Thoracic aorta (tissue), 2 donors: ENCODE data around the gene DNAH3. TPM values are rescaled to one million over a fixed set of nuclear protein-coding genes. Genes with fewer than 3 reads are reported as not detected.

Source experiments
- ATAC-seq: fragments of 150-250 bp; one replicate; pipeline ENCODE4 v1.8.0; 2017; ENCODE audit warnings: low read depth; ENCODE audit not compliant: insufficient number of reproducible peaks, low FRiP score
- DNase-seq: peaks from one replicate; pipeline ENCODE4 v3.0.0-alpha.2; 2020; ENCODE audit warnings: low spot score
- H3K27ac ChIP-seq, 2 donors: fragments of 200-600 bp; sonication (generic); 1 replicate in 1 of 2; 2 replicates in 1 of 2; pipeline ENCODE4 v1.5.1; 2016; ENCODE audit warnings: mild to moderate bottlenecking in 2 of 2, moderate library complexity in 2 of 2
- H3K27me3 ChIP-seq: fragments of 200-600 bp; sonication (generic); replicated peaks from 2 replicates; pipeline ENCODE4 v1.6.0; 2016; ENCODE audit warnings: mild to moderate bottlenecking; ENCODE audit not compliant: insufficient read depth
- H3K36me3 ChIP-seq: fragments of 200-600 bp; sonication (generic); one replicate; pipeline ENCODE4 v1.5.1; 2016
- H3K4me1 ChIP-seq, 2 donors: fragments of 200-600 bp; sonication (generic); 1 replicate in 1 of 2; 2 replicates in 1 of 2; pipeline versions ENCODE4 v1.5.1 to v1.6.0; 2016; ENCODE audit warnings: low read depth in 2 of 2, mild to moderate bottlenecking in 1 of 2; ENCODE audit not compliant: control insufficient read depth in 1 of 2
- H3K4me3 ChIP-seq: fragments of 200-600 bp; sonication (generic); 2 replicates; pipeline ENCODE4 v1.5.1; 2016; ENCODE audit warnings: mild to moderate bottlenecking
- H3K9me3 ChIP-seq: fragments of 200-600 bp; sonication (generic); 2 replicates; pipeline ENCODE4 v1.5.1; 2016
- total RNA-seq, 2 donors: library from RNA; depleted of rRNA; stranded (reverse); fragments of >200 nt; gene quantifications; one replicate each; pipeline versions ENCODE4 v1.1.0 to v1.2.3, GENCODE V29; 2016
- TF ChIP-seq, protein P1 (sequence below): fragments of 200-600 bp; sonication (generic); IDR thresholded peaks from one replicate; pipeline ENCODE4 v1.5.1; 2019; ENCODE audit warnings: antibody characterized with exemption

The DNAH3 gene
- total RNA-seq, 2 donors from 2014 or later = not detected

DNA sequence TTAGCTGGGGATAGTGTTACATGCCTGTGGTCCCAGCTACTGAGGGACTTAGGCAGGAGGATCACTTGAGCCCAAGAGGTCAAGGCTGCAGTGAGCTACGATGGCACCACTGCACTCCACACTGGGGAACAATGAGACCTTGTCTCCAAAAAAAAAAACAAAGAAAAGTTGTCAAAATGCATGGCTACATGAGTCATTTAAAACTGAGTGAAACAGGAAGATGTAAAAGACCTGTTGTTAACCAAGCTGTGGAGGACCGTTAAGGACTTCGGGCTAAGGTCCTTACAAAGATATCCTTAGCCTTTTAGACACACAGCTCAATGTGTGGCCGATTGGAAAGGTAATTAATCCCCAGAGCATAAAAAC lies 35.7 kb upstream of the DNAH3 start:
- no peak for DNase-seq
- Histone ChIP-seq H3K36me3 (peaks cover 7% of the 10 kb centered on the region), H3K9me3 (no peaks in the 10 kb centered on the region), H3K4me3 (no peak overlapping the region), H3K27me3 (no peaks in the 10 kb centered on the region), H3K4me1 (peaks cover 0 to 8% of the 10 kb centered on the region in 2 donors), H3K27ac (no peak overlapping the region)
- no peak for ATAC-seq
- TF ChIP-seq, protein P1, sequence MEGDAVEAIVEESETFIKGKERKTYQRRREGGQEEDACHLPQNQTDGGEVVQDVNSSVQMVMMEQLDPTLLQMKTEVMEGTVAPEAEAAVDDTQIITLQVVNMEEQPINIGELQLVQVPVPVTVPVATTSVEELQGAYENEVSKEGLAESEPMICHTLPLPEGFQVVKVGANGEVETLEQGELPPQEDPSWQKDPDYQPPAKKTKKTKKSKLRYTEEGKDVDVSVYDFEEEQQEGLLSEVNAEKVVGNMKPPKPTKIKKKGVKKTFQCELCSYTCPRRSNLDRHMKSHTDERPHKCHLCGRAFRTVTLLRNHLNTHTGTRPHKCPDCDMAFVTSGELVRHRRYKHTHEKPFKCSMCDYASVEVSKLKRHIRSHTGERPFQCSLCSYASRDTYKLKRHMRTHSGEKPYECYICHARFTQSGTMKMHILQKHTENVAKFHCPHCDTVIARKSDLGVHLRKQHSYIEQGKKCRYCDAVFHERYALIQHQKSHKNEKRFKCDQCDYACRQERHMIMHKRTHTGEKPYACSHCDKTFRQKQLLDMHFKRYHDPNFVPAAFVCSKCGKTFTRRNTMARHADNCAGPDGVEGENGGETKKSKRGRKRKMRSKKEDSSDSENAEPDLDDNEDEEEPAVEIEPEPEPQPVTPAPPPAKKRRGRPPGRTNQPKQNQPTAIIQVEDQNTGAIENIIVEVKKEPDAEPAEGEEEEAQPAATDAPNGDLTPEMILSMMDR = no peak

DNA sequence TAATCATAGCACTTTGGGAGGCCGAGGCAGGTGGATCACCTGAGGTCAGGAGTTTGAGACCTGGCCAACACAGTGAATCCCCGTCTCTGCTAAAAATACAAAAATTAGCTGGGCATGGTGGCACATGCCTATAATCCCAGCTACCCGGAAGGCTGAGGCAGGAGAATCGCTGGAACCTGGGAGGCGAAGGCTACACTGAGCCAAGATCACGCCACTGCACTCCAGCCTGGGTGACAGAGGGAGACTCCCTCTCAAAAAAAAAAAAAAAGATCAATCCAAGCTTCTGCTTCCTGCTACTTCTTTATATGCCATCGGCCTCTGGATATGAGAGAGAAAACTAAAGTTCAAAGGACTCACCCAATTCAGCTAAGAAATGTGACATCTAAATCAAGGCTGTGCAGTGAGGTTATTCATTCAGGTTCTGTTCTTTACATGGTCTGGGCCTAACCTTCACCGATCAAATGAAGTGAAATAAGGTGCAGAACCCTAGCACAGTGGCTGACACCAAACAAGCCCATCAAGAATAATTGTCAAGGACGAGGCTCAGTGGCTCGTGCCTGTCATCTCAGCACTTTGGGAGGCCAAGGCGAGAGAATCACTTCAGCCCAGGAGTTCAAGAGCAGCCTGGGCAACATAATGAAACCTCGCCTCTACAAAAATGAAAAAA lies 35.1 kb upstream of the DNAH3 start:
- DNase-seq = no peak
- peaks cover 0 to 13% of the 10 kb centered on the region in 2 donors for H3K4me1 ChIP-seq
- TF ChIP-seq, protein P1 = no peak
- H3K4me3 ChIP-seq = no peak overlapping the region
- H3K36me3 ChIP-seq = peaks cover 9% of the 10 kb centered on the region
- no peaks in the 10 kb centered on the region for H3K9me3 ChIP-seq
- no peak overlapping the region for H3K27ac ChIP-seq
- H3K27me3 ChIP-seq = no peaks in the 10 kb centered on the region
- no peak for ATAC-seq

DNA sequence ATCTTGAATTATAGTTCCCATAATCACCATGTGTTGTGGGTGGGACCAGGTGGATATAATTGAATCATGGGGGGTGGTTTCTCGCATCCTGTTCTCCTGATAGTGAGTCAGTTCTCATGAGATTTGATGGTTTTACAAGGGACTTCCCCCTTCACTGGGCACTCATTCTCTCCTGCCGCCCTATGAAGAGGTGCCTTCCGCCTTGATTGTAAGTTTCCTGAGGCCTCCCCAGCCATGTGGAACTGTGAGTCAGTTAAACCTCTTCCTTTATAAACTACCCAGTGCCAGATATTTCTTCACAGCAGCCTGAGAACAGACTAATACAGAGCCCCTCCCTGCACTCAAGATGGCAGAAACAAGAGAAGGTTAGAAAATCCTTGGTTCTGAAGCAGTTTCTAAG lies 34.2 kb upstream of the DNAH3 start:
- Histone ChIP-seq H3K27ac (no peak overlapping the region), H3K27me3 (no peaks in the 10 kb centered on the region), H3K4me3 (no peak overlapping the region), H3K36me3 (peaks cover 9% of the 10 kb centered on the region), H3K4me1 (peaks cover 3 to 23% of the 10 kb centered on the region in 2 donors), H3K9me3 (no peaks in the 10 kb centered on the region)
- DNase-seq (no peak), ATAC-seq (no peak)
- TF ChIP-seq, protein P1 = no peak

DNA sequence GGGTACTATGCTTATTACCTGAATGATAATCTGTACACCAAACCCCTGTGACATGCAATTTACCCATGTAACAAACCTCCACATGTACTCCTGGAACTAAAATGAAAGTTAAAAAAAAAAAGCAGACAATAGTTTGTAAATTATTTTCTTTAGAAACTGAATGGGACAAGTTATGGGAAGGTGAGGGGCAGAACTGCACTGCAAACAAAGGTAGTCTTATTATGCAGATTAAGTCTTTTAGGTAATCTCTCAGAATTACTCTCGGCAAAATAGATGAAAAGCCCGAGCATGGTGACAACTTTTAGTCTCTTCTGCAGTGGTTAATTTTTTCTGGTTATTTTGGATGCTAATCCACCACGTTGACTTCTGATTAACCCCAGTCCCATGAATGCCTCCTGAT lies 33.3 kb upstream of the DNAH3 start:
- Histone ChIP-seq H3K27me3 (no peaks in the 10 kb centered on the region), H3K36me3 (peaks cover 9% of the 10 kb centered on the region), H3K4me3 (no peak overlapping the region), H3K27ac (no peak overlapping the region), H3K9me3 (no peaks in the 10 kb centered on the region), H3K4me1 (peaks cover 6 to 31% of the 10 kb centered on the region in 2 donors)
- TF ChIP-seq, protein P1 = no peak
- DNase-seq = no peak
- ATAC-seq = no peak

DNA sequence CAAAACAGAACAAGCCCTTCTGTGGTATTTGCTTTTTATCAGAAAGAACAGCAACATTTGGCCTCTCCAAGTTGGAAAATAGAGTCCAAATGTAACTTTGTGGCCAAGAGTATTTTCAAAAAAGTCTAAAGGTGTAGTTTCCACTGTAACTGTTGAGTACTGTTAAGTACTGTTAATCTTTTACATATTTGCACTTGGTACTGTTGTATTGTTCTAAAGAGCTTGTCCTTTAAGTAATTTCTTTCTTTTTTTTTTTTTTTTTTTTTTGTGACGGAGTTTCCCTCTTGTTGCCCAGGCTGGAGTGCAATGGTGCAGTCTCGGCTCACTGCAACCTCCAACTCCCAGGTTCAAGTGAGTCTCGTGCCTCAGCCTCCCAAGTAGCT lies 29.3 kb upstream of the DNAH3 start:
- H3K36me3 ChIP-seq = peaks cover 19% of the 10 kb centered on the region

More for the DNA sequence above, 29.3 kb upstream of the DNAH3 start:
- Histone ChIP-seq H3K9me3 (no peaks in the 10 kb centered on the region), H3K27me3 (no peaks in the 10 kb centered on the region), H3K27ac (peak overlapping the region; percentile 58 to 70), H3K4me1 (peaks cover 10 to 34% of the 10 kb centered on the region in 2 donors), H3K4me3 (peak overlapping the region; percentile 32)
- ATAC-seq = no peak
- DNase-seq = no peak
- TF ChIP-seq, protein P1 = no peak
